IMR-90 (cell line): ENCODE results near the gene RPS5. TPM values are rescaled to one million over a fixed set of nuclear protein-coding genes. Genes with fewer than 3 reads are reported as not detected.
A peak's percentile ranks its signal among the peaks of the same experiment; 100 is the strongest.

ENCODE experiments used
- ATAC-seq: fragments of 200-7000 bp; cut with Tn5 transposase; 2 replicates; pipeline ENCODE4 v1.9.1; 2020; ENCODE audit warnings: low read depth, mild to moderate bottlenecking, moderate library complexity
- BruUV-seq: library from RNA; stranded (reverse); fragments of 400-500 nt; replicated peaks from 2 replicates; lab custom pipeline; 2021; lab: Mats Ljungman, UMichigan
- CTCF ChIA-PET: fragments of 300-600 bp; formaldehyde crosslinking; extraction: SDS; loops from one replicate; lab custom pipeline; 2021; ENCODE audit warnings: antibody characterized with exemption; lab: Yijun Ruan, JAX
- POLR2A ChIA-PET: fragments of 300-600 bp; sonication (Branson Sonifier 250); formaldehyde crosslinking; loops from one replicate; lab custom pipeline; 2022; ENCODE audit warnings: antibody characterized with exemption; ENCODE audit not compliant: unreplicated experiment; lab: Charles Lee
- DNase-seq: peaks from one replicate; pipeline ENCODE4 v3.0.0; 2013
- H2AFZ ChIP-seq: replicated peaks from 2 replicates; pipeline ENCODE3; 2013; ENCODE audit warnings: low read length, mild to moderate bottlenecking; ENCODE audit not compliant: poor library complexity
- H2AK5ac ChIP-seq: 2 replicates; pipeline ENCODE4 v1.6.1; 2013; ENCODE audit warnings: low read depth, low read length, inconsistent platforms
- H2AK9ac ChIP-seq: replicated peaks from 2 replicates; pipeline ENCODE3; 2013; ENCODE audit warnings: mild to moderate bottlenecking, low read depth, low read length, moderate library complexity; ENCODE audit not compliant: poor library complexity
- H2BK120ac ChIP-seq: 2 replicates; pipeline ENCODE4 v1.6.1; 2013; ENCODE audit warnings: low read depth, low read length, inconsistent platforms
- H2BK15ac ChIP-seq: 3 replicates; pipeline ENCODE4 v1.6.1; 2013; ENCODE audit warnings: low read depth, low read length, inconsistent platforms
- H2BK20ac ChIP-seq: 2 replicates; pipeline ENCODE4 v1.6.1; 2013; ENCODE audit warnings: low read depth, mild to moderate bottlenecking, inconsistent platforms, low read length, moderate library complexity
- H2BK5ac ChIP-seq: 2 replicates; pipeline ENCODE4 v1.6.1; 2013; ENCODE audit warnings: mild to moderate bottlenecking, low read depth, low read length, inconsistent platforms; ENCODE audit not compliant: poor library complexity, severe bottlenecking
- H3K14ac ChIP-seq: replicated peaks from 2 replicates; pipeline ENCODE4 v1.6.1; 2013; ENCODE audit warnings: low read depth, low read length, inconsistent platforms
- H3K18ac ChIP-seq: 2 replicates; pipeline ENCODE4 v1.6.1; 2013; ENCODE audit warnings: low read depth, low read length, control low read depth
- H3K23ac ChIP-seq: 2 replicates; pipeline ENCODE4 v1.6.1; 2013; ENCODE audit warnings: low read depth, low read length, inconsistent platforms
- H3K27ac ChIP-seq: 2 replicates; pipeline ENCODE4 v1.5.1; 2013; ENCODE audit warnings: mild to moderate bottlenecking, control low read depth, low read length; ENCODE audit not compliant: insufficient read depth
- H3K27me3 ChIP-seq: 2 replicates; pipeline ENCODE4 v1.6.1; 2013; ENCODE audit warnings: low read length; ENCODE audit not compliant: control insufficient read depth, insufficient read depth
- H3K36me3 ChIP-seq: 2 replicates; pipeline ENCODE4 v1.6.1; 2013; ENCODE audit warnings: low read length, mixed read lengths; ENCODE audit not compliant: control insufficient read depth, insufficient read depth
- H3K4ac ChIP-seq: 2 replicates; pipeline ENCODE4 v1.6.1; 2013; ENCODE audit warnings: low read depth, low read length, inconsistent platforms
- H3K4me1 ChIP-seq: 2 replicates; pipeline ENCODE4 v1.6.1; 2013; ENCODE audit warnings: low read length, mixed read lengths; ENCODE audit not compliant: control insufficient read depth, insufficient read depth
- H3K4me2 ChIP-seq: 2 replicates; pipeline ENCODE4 v1.6.1; 2013; ENCODE audit warnings: low read depth, mild to moderate bottlenecking, control low read depth, low read length, moderate library complexity
- H3K4me3 ChIP-seq: 2 replicates; pipeline ENCODE4 v1.5.1; 2013; ENCODE audit warnings: low read depth, mild to moderate bottlenecking, control low read depth, low read length, moderate library complexity; ENCODE audit not compliant: insufficient read depth
- H3K56ac ChIP-seq: 2 replicates; pipeline ENCODE4 v1.6.1; 2013; ENCODE audit warnings: low read length, inconsistent platforms; ENCODE audit not compliant: insufficient read depth; ENCODE audit errors: extremely low read depth
- H3K79me1 ChIP-seq, 2 experiments: 2 replicates each; pipeline ENCODE4 v1.6.1; 2013; ENCODE audit warnings: low read length in 2 of 2, inconsistent platforms in 1 of 2, low read depth in 1 of 2
- H3K9ac ChIP-seq: 2 replicates; pipeline ENCODE4 v1.6.1; 2013; ENCODE audit warnings: low read depth, low read length, control low read depth
- H3K9me1 ChIP-seq: 2 replicates; pipeline ENCODE4 v1.6.1; 2013; ENCODE audit warnings: low read length, inconsistent platforms; ENCODE audit not compliant: insufficient read depth
- H3K9me3 ChIP-seq: 2 replicates; pipeline ENCODE4 v1.6.1; 2013; ENCODE audit warnings: low read length; ENCODE audit not compliant: control insufficient read depth, insufficient read depth
- H4K20me1 ChIP-seq: 2 replicates; pipeline ENCODE4 v1.6.1; 2013; ENCODE audit warnings: low read length, inconsistent platforms; ENCODE audit not compliant: insufficient read depth
- H4K5ac ChIP-seq: 2 replicates; pipeline ENCODE4 v1.6.1; 2013; ENCODE audit warnings: mild to moderate bottlenecking, low read depth, low read length, control low read depth
- H4K8ac ChIP-seq, 2 experiments: 2 replicates each; pipeline ENCODE4 v1.6.1; 2013; ENCODE audit warnings: low read depth in 2 of 2, low read length in 2 of 2, control low read depth in 1 of 2, inconsistent platforms in 1 of 2
- H4K91ac ChIP-seq: 2 replicates; pipeline ENCODE4 v1.6.1; 2013; ENCODE audit warnings: low read depth, low read length, inconsistent platforms; ENCODE audit not compliant: insufficient read depth
- CHD1 ChIP-seq: IDR thresholded peaks from 2 replicates; pipeline ENCODE4 v1.6.1; 2012; ENCODE audit warnings: low read depth, low read length, improper control_type of control experiment
- SMC3 ChIP-seq: fragments of 150-350 bp; IDR thresholded peaks from 2 replicates; pipeline ENCODE4 v1.6.1; 2016; ENCODE audit warnings: low read depth, mild to moderate bottlenecking, antibody characterized with exemption, low read length, moderate library complexity
- WGBS, 2 experiments: methylation state at CpG; one replicate each; pipeline versions ENCODE4 v1.1.5 to v1.1.7; 2013; ENCODE audit warnings: missing lambda C conversion rate in 2 of 2; ENCODE audit not compliant: insufficient read length in 1 of 2; ENCODE audit errors: extremely low coverage in 2 of 2; 5-methylcytosine and 5-hydroxymethylcytosine counted together
- dilution Hi-C: fragments of 300-500 bp; cut with HindIII; formaldehyde crosslinking; loops from one replicate; pipeline ENCODE4 v1.14.3; 2018; ENCODE audit warnings: low sequenced_read_pairs; ENCODE audit not compliant: unreplicated experiment
- in situ Hi-C: fragments of 300-500 bp; cut with MboI; formaldehyde crosslinking; loops from 3 replicates; pipeline ENCODE4 v1.14.3; 2019; ENCODE audit warnings: low sequenced_read_pairs, inconsistent platforms, mixed read lengths
- intact Hi-C: fragments of 100-400 bp; cut with micrococcal nuclease; formaldehyde crosslinking; loops from 2 replicates; pipeline ENCODE4 v1.10.0; 2022
- polyA plus RNA-seq, 3 experiments: library from polyadenylated mRNA; depleted of rRNA; stranded (reverse); fragments of >200 nt; gene quantifications; 2 replicates each; pipeline ENCODE4 v1.2.3, GENCODE V29; 2012; ENCODE audit warnings: low replicate concordance in 1 of 3
- total RNA-seq: library from RNA; depleted of rRNA; stranded (reverse); fragments of >200 nt; gene quantifications from 2 replicates; pipeline ENCODE4 v1.2.3, GENCODE V29; 2012

RPS5 gene
- total and polyA plus RNA-seq, 2 of the 4 experiments (the other 2 are of a cell fraction): 3,265 to 5,858 TPM

DNA sequence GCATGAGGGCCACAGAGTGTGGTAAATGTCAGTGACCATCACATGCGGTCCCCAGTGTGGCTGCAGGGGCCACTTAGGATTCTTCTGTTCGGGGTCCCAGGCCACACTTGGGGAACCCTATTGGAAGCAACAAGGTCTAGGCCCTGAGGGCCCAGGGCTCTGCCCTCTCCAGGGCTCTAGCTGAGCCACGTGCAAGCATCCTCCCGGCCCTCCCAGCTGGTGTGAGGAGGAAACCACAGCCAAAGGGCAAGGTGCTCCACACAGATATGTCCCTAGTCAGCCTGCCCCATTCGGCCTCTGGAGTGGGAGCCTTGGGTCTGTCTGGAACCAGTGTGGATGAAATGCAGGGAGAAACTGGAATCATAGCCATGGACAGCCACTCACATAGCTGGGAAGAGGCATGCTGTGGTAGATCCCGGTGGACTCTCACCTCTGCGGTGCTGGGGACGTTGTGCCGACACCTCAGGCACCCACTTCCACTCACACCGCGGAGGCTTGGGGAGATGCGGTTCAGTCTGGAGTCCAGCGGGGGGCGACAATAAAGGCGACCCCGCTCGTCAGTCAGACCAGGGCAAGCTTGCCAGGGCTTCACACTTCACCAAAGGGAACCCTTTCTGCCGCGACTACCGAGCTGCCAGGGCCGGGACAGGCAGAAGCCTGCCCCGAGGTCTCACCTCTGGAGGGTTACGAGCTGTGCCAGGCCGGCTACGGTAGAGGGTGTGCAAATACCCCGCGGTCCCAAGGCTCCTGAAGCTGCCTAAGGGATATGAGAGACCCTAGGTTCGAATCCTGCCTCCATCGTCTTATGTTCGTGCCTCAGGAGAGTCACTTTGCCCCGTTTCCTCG is 20.3 kb upstream of the RPS5 start:
- H3K4ac ChIP-seq: no peak overlapping the region
- no peak overlapping the region for H3K4me3 ChIP-seq
- H2AK5ac ChIP-seq: no peak overlapping the region
- H2AK9ac ChIP-seq: peak overlapping the region; percentile 16
- H3K27ac ChIP-seq: no peak overlapping the region
- no peak overlapping the region for H3K4me2 ChIP-seq
- peaks cover 3% of the 10 kb centered on the region; the same call in 1 of the 2 replicates for H3K9me3 ChIP-seq
- no peak overlapping the region for H3K14ac ChIP-seq
- H2BK15ac ChIP-seq: no peak overlapping the region
- no peak overlapping the region for H4K91ac ChIP-seq
- no peaks in the 10 kb centered on the region for H3K36me3 ChIP-seq
- no peaks in the 10 kb centered on the region for H3K27me3 ChIP-seq
- no peak overlapping the region for H2BK5ac ChIP-seq
- ATAC-seq (no peak), DNase-seq (no peak)
- in situ Hi-C loops: no loop called here
- H3K23ac ChIP-seq: no peak overlapping the region
- dilution Hi-C loops: no loop called here
- H4K8ac ChIP-seq: no peak overlapping the region
- H3K79me1 ChIP-seq: peaks cover 0 to 1% of the 10 kb centered on the region in 2 experiments; a peak in 1 of 4 replicates
- CTCF ChIA-PET: no interaction called here
- 86% methylated on average over 8 of the region's 32 CpGs; no CpG with 5 or more reads in 1 of the 2 experiments for WGBS, 2 experiments
- H3K18ac ChIP-seq: no peak overlapping the region
- H2BK120ac ChIP-seq: no peak overlapping the region
- no peaks in the 10 kb centered on the region for H4K20me1 ChIP-seq
- no peak overlapping the region for H2AFZ ChIP-seq
- no peak overlapping the region for H4K5ac ChIP-seq
- H2BK20ac ChIP-seq: no peak overlapping the region
- H3K9ac ChIP-seq: no peak overlapping the region
- H3K56ac ChIP-seq: no peak overlapping the region
- H3K4me1 ChIP-seq: peaks cover 2% of the 10 kb centered on the region
- TF ChIP-seq CHD1 (no peak), SMC3 (no peak)
- H3K9me1 ChIP-seq: peaks cover 2% of the 10 kb centered on the region; the same call in 1 of the 2 replicates
- no TSS peak for BruUV-seq
- POLR2A ChIA-PET: no interaction called here
- intact Hi-C loops: no loop called here
